Islet of Langerhans (tissue), 1 donor: Measurements from ENCODE around the gene CBX5.
"Not testable (repeated sequence)": the region's sequence is repeated elsewhere in the genome, so short reads cannot be mapped to it uniquely, and the experiment has no call there.

Experiments used
- FAIRE-seq: peaks from one replicate; lab custom pipeline; 2011; peaks lifted over from hg19 to GRCh38; lab: Jason Lieb, UNC

CBX5 gene

DNA sequence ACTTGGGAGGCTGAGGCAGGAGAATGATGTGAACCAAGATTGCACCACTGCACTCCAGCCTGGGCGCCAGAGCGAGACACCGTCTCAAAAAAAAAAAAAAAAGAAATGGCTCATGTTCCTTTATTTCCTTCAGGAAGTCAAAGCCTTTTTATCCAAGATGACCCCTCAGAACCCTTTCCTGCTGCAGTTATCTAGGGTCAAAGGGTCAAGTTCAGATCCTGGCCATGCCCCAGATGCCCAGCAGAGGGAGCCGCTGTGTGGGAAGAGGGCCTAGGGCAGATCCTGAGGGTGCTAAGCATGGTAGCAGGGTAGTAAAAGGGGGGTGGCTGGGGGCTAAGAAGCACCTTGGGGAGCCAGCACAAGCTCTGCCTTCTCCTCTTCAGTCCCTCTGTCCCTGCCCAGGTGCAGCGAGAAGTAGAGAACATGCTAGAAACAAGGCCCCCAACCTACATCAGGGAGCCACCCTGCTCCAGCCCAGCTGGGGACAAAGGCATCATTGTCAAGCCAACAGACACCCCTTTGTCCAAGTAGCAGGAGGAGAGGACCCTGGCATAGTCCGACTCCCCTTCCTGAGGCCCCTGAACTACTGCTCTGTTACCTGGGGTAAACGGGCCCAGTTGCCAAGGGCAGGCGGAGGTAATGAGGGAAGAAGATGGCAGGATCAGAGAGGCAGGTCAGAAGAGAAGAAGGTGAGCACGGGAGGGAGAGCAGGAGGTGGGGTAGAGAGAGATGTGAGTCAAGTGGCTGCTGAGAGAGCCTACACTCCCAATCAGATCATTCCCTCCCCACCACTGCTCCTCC, 14.4 kb upstream of the CBX5 start:
- no peak for FAIRE-seq

- no peak for FAIRE-seq
These were observed 13.0 kb upstream of the CBX5 start for GRCh38 chr12:54292931-54293241.

- no peak for FAIRE-seq
These were observed 12.4 kb upstream of the CBX5 start for GRCh38 chr12:54292083-54292930.

GRCh38 chr12:54287261-54288157, 7.6 kb upstream of the CBX5 start:
- FAIRE-seq = no peak

- FAIRE-seq = no peak
These were observed 6.4 kb upstream of the CBX5 start for GRCh38 chr12:54286042-54287030.

- FAIRE-seq = no peak
These were observed 5.5 kb upstream of the CBX5 start for GRCh38 chr12:54285150-54286041.

DNA sequence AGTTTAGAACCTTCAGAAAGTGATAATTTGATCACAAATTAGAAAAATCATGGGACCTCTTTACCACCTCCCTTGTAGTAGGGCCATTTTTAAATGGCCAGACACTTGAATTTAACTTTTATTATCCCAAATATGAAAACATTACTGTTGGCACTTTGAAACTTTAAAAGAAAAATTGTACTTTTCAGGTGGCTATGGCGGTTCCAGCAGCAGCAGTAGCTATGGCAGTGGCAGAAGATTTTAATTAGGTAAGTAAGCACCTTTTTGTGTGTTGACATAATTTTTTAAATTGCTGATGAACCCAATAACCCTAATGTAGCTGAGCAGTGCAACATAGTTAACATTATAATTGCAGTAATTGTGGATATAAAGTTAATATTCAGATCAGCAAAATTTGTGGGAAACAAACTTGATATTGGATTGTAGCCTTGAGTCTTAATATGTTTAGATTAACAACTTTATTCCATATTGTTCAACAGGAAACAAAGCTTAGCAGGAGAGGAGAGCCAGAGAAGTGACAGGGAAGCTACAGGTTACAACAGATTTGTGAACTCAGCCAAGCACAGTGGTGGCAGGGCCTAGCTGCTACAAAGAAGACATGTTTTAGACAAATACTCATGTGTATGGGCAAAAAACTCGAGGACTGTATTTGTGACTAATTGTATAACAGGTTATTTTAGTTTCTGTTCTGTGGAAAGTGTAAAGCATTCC, 4.3 kb upstream of the CBX5 start:
- not testable (repeated sequence) for FAIRE-seq

- FAIRE-seq = no peak
These were observed 3.1 kb upstream of the CBX5 start for GRCh38 chr12:54282949-54283593.

GRCh38 chr12:54281694-54282093, 1.8 kb upstream of the CBX5 start:
- not testable (repeated sequence) for FAIRE-seq

DNA sequence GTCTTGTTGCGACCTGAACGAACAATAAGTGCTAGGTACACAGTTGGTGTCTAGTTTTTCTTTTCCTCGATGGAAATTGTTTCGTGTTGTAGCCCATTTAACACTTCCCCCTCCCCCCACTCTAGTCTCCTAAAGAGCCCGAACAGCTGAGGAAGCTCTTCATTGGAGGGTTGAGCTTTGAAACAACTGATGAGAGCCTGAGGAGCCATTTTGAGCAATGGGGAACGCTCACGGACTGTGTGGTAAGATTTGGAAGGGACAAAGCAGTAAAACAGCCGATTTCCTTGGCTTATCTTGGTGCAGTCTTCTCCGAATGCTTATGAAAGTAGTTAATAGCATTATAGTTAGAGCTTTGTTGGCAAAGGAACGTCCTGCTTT, 1.3 kb upstream of the CBX5 start:
- FAIRE-seq = not testable (repeated sequence)

DNA sequence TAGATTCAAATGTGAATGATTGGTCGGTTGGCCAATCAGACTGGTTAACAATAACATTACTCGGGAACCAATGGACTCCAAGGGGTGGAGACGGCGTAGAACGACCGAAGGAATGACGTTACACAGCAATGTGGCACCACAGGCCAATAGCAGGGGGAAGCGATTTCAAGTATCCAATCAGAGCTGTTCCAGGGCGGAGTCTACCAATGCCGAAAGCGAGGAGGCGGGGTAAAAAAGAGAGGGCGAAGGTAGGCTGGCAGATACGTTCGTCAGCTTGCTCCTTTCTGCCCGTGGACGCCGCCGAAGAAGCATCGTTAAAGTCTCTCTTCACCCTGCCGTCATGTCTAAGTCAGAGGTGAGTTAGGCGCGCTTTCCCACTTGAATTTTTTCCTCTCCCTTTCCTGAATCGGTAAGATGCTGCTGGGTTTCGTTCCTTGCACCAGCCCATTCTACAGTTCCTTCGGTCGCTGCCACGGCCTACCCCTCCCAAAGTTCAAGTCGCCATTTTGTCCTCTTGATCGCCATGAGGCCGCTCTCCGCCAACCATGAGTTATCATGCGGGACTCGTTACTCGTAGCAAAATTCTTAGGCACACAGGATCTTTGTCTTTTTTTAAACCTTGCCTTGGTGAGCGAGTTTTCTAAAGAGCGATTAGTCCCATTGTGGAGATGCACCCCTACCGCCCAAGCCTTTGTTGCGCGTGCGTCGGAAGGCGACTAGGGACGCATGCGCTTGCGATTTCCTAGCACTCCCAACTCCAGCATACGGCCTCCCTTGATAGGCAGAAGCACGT, 742 bp upstream of the CBX5 start, which contains the start of gene HNRNPA1:
TSS of gene HNRNPA1 (plus strand) at position 259 of the 793 bp plus-strand sequence. CDS start at position 341, 82 bp downstream.
- FAIRE-seq = peak; percentile 89

- FAIRE-seq = no peak
These were observed 693 bp downstream of the CBX5 start for GRCh38 chr12:54279227-54279631.

DNA sequence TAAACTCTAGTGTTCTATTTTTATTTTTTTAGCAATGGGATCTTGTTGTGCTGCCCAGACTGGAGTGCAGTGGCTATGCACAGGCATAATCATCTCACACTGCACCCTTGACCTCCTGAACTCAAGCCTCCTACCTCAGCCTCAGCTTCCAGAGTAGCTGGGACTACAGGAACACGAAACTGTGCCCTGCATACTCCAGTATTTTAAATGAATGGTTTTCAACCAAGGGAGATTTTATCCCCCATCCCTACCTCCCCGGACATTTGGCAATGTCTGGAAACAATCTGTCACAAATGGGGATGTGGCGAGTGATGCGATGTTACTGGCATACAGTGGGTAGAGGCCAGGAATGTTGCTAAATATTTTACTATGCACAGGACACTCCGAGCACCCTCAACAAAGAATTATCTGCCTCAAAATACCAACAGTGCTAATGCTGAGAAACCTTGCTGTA, 2.1 kb downstream of the CBX5 start:
- FAIRE-seq = no peak

DNA sequence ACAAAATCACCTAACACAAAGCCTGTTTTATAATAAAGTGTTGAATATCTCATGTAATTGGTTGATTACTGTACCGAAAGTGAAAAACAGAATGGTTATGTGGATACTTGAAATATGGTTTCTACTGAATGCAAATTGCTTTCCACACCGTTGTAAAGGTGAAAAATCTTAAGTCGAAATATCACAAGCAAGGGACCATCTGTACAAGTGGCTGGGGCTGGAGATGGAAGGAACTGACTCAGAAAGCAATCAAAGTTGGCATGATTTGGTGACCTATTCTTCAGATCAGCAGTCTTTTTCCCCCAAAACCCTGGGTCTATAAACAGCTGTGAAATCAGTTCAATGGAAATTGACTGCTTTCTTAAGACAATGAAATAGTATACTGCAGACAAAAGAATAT, 3.6 kb downstream of the CBX5 start:
- FAIRE-seq = no peak

DNA sequence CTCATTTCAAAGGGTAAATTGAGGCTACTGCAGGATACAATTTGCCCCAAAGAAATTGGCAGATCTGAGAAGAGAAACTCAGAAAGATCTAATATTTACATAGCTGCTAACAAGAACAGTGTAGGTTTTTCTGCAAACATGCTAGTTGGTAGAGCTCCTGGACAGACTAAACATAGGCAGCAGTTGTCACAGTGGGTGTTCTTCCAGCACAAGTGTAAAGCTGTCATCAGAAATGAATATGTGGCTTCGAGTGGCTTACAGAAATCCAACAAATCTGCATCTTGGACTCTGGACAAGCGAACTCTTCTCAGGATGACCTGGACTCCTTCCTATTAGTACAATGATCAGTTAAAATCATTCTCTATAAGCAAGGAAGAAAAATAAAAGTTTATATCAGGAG, 5.9 kb downstream of the CBX5 start:
- no peak for FAIRE-seq

- no peak for FAIRE-seq
These were observed 7.7 kb downstream of the CBX5 start for GRCh38 chr12:54272214-54272613.

DNA sequence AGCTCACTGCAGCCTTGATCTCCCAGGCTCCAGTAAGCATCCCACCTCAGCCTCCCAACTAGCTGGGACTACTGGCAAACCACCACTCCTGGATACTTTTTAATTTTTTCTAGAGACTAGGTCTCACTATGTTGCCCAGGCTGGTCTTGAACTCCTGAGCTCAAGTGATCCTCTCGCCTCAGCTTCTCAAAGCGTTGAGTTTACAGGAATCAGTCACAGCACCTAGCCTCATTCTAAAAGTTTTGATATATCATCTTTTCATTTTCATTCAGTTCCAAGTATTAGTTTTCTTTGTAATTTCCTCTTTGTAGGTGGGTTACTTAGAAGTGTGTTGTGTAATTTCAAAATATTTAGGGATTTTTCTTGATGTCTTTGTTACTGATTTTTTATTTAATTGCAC, 9.6 kb downstream of the CBX5 start:
- no peak for FAIRE-seq

- no peak for FAIRE-seq
These were observed 13.1 kb downstream of the CBX5 start for GRCh38 chr12:54266852-54267251.
